ENCODE data around the gene INS. TPM values are rescaled to one million over a fixed set of nuclear protein-coding genes. Genes with fewer than 3 reads are reported as not detected.

INS gene
- total RNA-seq, 2 experiments from 2014 or later: not detected

GRCh38 chr11:2147391-2147790 is 13.6 kb downstream of the INS start:
- Mint-ChIP-seq H3K4me1 (ENCODE audit: low read depth) (peaks cover 16% of the 10 kb centered on the region), H3K9me3 (no peaks in the 10 kb centered on the region), H3K27me3 (peaks cover 80% of the 10 kb centered on the region), H3K36me3 (ENCODE audit: low read depth) (no peaks in the 10 kb centered on the region), H3K4me3 (no peak overlapping the region), H3K27ac (no peak overlapping the region)
- Histone ChIP-seq H3K36me3 (ENCODE audit: insufficient read depth, low read length) (no peaks in the 10 kb centered on the region), H3K4me3 (ENCODE audit: low read length) (no peak overlapping the region), H3K9me3 (ENCODE audit: control insufficient read depth in 1 of 2, insufficient read depth in 1 of 2, low read length in 2 of 2) (peaks cover 0 to 22% of the 10 kb centered on the region in 2 experiments), H3K27me3 (ENCODE audit: control insufficient read depth in 1 of 2, insufficient read depth in 2 of 2, low read length in 2 of 2) (peaks cover 67 to 86% of the 10 kb centered on the region in 2 experiments), H3K4me1 (ENCODE audit: insufficient read depth, low read length) (peaks cover 15% of the 10 kb centered on the region), H3K27ac (ENCODE audit: low read depth in 1 of 2, low read length in 2 of 2) (no peak overlapping the region)
- CTCF ChIA-PET: no interaction called here
- TF ChIP-seq CTCF (IDR thresholded peaks at IDR 0.05): no peak
- ATAC-seq (ENCODE audit: poor library complexity) (no peak), DNase-seq (no peak)
- intact Hi-C loops (cut with DNase I, micrococcal nuclease): no loop called here
- POLR2A ChIA-PET: no interaction called here

GRCh38 chr11:2146051-2146450 is 15.0 kb downstream of the INS start:
- H3K4me1 ChIP-seq (ENCODE audit: insufficient read depth, low read length): peaks cover 7% of the 10 kb centered on the region
- Mint-ChIP-seq H3K27ac (no peak overlapping the region), H3K36me3 (ENCODE audit: low read depth) (no peaks in the 10 kb centered on the region), H3K9me3 (no peaks in the 10 kb centered on the region), H3K4me3 (no peak overlapping the region), H3K27me3 (peaks cover 83% of the 10 kb centered on the region), H3K4me1 (ENCODE audit: low read depth) (peaks cover 14% of the 10 kb centered on the region)
- H3K36me3 ChIP-seq (ENCODE audit: insufficient read depth, low read length): no peaks in the 10 kb centered on the region
- no peak for ATAC-seq (ENCODE audit: poor library complexity)
- DNase-seq: no peak
- ChIA-PET POLR2A (no interaction called here), CTCF (no interaction called here)
- TF ChIP-seq CTCF (IDR thresholded peaks at IDR 0.05): no peak
- peaks cover 78 to 95% of the 10 kb centered on the region in 2 experiments for H3K27me3 ChIP-seq (ENCODE audit: control insufficient read depth in 1 of 2, insufficient read depth in 2 of 2, low read length in 2 of 2)
- no peak overlapping the region for H3K27ac ChIP-seq (ENCODE audit: low read depth in 1 of 2, low read length in 2 of 2)
- peaks cover 0 to 22% of the 10 kb centered on the region in 2 experiments for H3K9me3 ChIP-seq (ENCODE audit: control insufficient read depth in 1 of 2, insufficient read depth in 1 of 2, low read length in 2 of 2)
- H3K4me3 ChIP-seq (ENCODE audit: low read length): no peak overlapping the region
- intact Hi-C loops (cut with DNase I, micrococcal nuclease): no loop called here

- H3K27ac ChIP-seq (ENCODE audit: low read depth in 1 of 2, low read length in 2 of 2): no peak overlapping the region
- Mint-ChIP-seq H3K27ac (no peak overlapping the region), H3K4me3 (no peak overlapping the region), H3K36me3 (ENCODE audit: low read depth) (no peaks in the 10 kb centered on the region), H3K4me1 (ENCODE audit: low read depth) (peaks cover 14% of the 10 kb centered on the region), H3K9me3 (no peaks in the 10 kb centered on the region), H3K27me3 (peaks cover 72% of the 10 kb centered on the region)
- DNase-seq (no peak), ATAC-seq (ENCODE audit: poor library complexity) (no peak)
- no peak overlapping the region for H3K4me3 ChIP-seq (ENCODE audit: low read length)
- peaks cover 70 to 95% of the 10 kb centered on the region in 2 experiments for H3K27me3 ChIP-seq (ENCODE audit: control insufficient read depth in 1 of 2, insufficient read depth in 2 of 2, low read length in 2 of 2)
- ChIA-PET POLR2A (no interaction called here), CTCF (interaction anchor here (1.2 kb wide), 1 partner anchor 451 kb away, joined by 6 read pairs; no protein-coding TSS in a partner anchor)
- no peak for TF ChIP-seq CTCF (IDR thresholded peaks at IDR 0.05)
- no peaks in the 10 kb centered on the region for H3K36me3 ChIP-seq (ENCODE audit: insufficient read depth, low read length)
- intact Hi-C loops (cut with DNase I, micrococcal nuclease): no loop called here
- peaks cover 0 to 25% of the 10 kb centered on the region in 2 experiments for H3K9me3 ChIP-seq (ENCODE audit: control insufficient read depth in 1 of 2, insufficient read depth in 1 of 2, low read length in 2 of 2)
- H3K4me1 ChIP-seq (ENCODE audit: insufficient read depth, low read length): peaks cover 12% of the 10 kb centered on the region
These were observed 16.3 kb downstream of the INS start for GRCh38 chr11:2144544-2145248.
